H9 (cell line): ENCODE measurements around the gene MAD1L1. TPM values are rescaled to one million over a fixed set of nuclear protein-coding genes. Genes with fewer than 3 reads are reported as not detected.

Experiments
- DNase-seq: peaks from one replicate; pipeline ENCODE4 v3.0.0-alpha.2; 2017
- H2AFZ ChIP-seq: one replicate; pipeline ENCODE4 v1.6.1; 2013; ENCODE audit warnings: mild to moderate bottlenecking, low read length, control low read depth, moderate library complexity
- H2AK5ac ChIP-seq: 2 replicates; pipeline ENCODE4 v1.6.1; 2013; ENCODE audit warnings: low read length, control low read depth, mixed read lengths; ENCODE audit not compliant: insufficient read length
- H2BK120ac ChIP-seq: one replicate; pipeline ENCODE4 v1.6.1; 2013; ENCODE audit warnings: low read depth, mild to moderate bottlenecking, low read length, control low read depth, inconsistent platforms; ENCODE audit not compliant: poor library complexity, severe bottlenecking
- H2BK12ac ChIP-seq: 2 replicates; pipeline ENCODE4 v1.6.1; 2013; ENCODE audit warnings: low read length, control low read depth, mixed read lengths, low read depth; ENCODE audit not compliant: insufficient read length
- H2BK15ac ChIP-seq: 2 replicates; pipeline ENCODE4 v1.6.1; 2013; ENCODE audit warnings: low read depth, low read length, control low read depth
- H2BK20ac ChIP-seq: one replicate; pipeline ENCODE4 v1.6.1; 2013; ENCODE audit warnings: low read depth, mild to moderate bottlenecking, low read length, control low read depth, inconsistent platforms; ENCODE audit not compliant: poor library complexity, severe bottlenecking
- H2BK5ac ChIP-seq: 2 replicates; pipeline ENCODE4 v1.6.1; 2013; ENCODE audit warnings: low read length, control low read depth, mixed read lengths; ENCODE audit not compliant: insufficient read length
- H3K14ac ChIP-seq: 2 replicates; pipeline ENCODE4 v1.6.1; 2013; ENCODE audit warnings: low read length, control low read depth; ENCODE audit not compliant: insufficient read depth
- H3K18ac ChIP-seq: 2 replicates; pipeline ENCODE4 v1.6.1; 2013; ENCODE audit warnings: low read depth, mild to moderate bottlenecking, mixed read lengths, low read length, control low read depth; ENCODE audit not compliant: insufficient read length
- H3K23ac ChIP-seq: 2 replicates; pipeline ENCODE4 v1.6.1; 2013; ENCODE audit warnings: low read length, control low read depth, mixed read lengths, low read depth; ENCODE audit not compliant: insufficient read length
- H3K23me2 ChIP-seq: 2 replicates; pipeline ENCODE4 v1.6.1; 2013; ENCODE audit warnings: low read depth, mild to moderate bottlenecking, mixed read lengths, low read length, control low read depth; ENCODE audit not compliant: insufficient read length, poor library complexity, severe bottlenecking
- H3K27ac ChIP-seq: 2 replicates; pipeline ENCODE4 v1.5.1; 2013; ENCODE audit warnings: low read length, control low read depth, mixed read lengths, low read depth; ENCODE audit not compliant: insufficient read length
- H3K27me3 ChIP-seq: 2 replicates; pipeline ENCODE4 v1.6.1; 2013; ENCODE audit warnings: low read length, control low read depth, inconsistent platforms; ENCODE audit not compliant: insufficient read depth
- H3K4ac ChIP-seq: 2 replicates; pipeline ENCODE4 v1.6.1; 2013; ENCODE audit warnings: low read depth, mild to moderate bottlenecking, control low read depth, inconsistent platforms, low read length, moderate library complexity
- H3K4me1 ChIP-seq: 2 replicates; pipeline ENCODE4 v1.6.1; 2013; ENCODE audit warnings: low read length, control low read depth, inconsistent platforms; ENCODE audit not compliant: insufficient read depth
- H3K4me2 ChIP-seq: 2 replicates; pipeline ENCODE4 v1.6.1; 2013; ENCODE audit warnings: low read length, control low read depth, mixed read lengths; ENCODE audit not compliant: insufficient read length, insufficient read depth
- H3K56ac ChIP-seq: 2 replicates; pipeline ENCODE4 v1.6.1; 2013; ENCODE audit warnings: low read depth, mild to moderate bottlenecking, mixed read lengths, low read length, control low read depth; ENCODE audit not compliant: insufficient read length
- H3K79me1 ChIP-seq: 2 replicates; pipeline ENCODE4 v1.6.1; 2013; ENCODE audit warnings: low read depth, mild to moderate bottlenecking, moderate library complexity, low read length, control low read depth, inconsistent platforms; ENCODE audit not compliant: insufficient read depth, poor library complexity, severe bottlenecking
- H3K79me2 ChIP-seq: 2 replicates; pipeline ENCODE4 v1.6.1; 2013; ENCODE audit warnings: low read length, control low read depth, inconsistent platforms; ENCODE audit not compliant: insufficient read depth
- H3K9ac ChIP-seq: 2 replicates; pipeline ENCODE4 v1.6.1; 2013; ENCODE audit warnings: low read length, control low read depth, mixed read lengths; ENCODE audit not compliant: insufficient read length; ENCODE audit errors: extremely low read depth
- H3K9me3 ChIP-seq: one replicate; pipeline ENCODE4 v1.6.1; 2013; ENCODE audit warnings: low read depth, low read length, inconsistent platforms; ENCODE audit not compliant: control insufficient read depth
- H3T11ph ChIP-seq: one replicate; pipeline ENCODE4 v1.6.1; 2013; ENCODE audit warnings: mild to moderate bottlenecking, low read length, control low read depth, inconsistent platforms
- H4K20me1 ChIP-seq: one replicate; pipeline ENCODE4 v1.6.1; 2013; ENCODE audit not compliant: control insufficient read depth, insufficient read length, insufficient read depth
- H4K5ac ChIP-seq: 2 replicates; pipeline ENCODE4 v1.6.1; 2013; ENCODE audit warnings: low read depth, mild to moderate bottlenecking, mixed read lengths, low read length, control low read depth; ENCODE audit not compliant: insufficient read length
- H4K8ac ChIP-seq: replicated peaks from 2 replicates; pipeline ENCODE4 v1.6.1; 2013; ENCODE audit warnings: low read length, control low read depth, mixed read lengths, low read depth; ENCODE audit not compliant: insufficient read length
- H4K91ac ChIP-seq: 2 replicates; pipeline ENCODE4 v1.6.1; 2013; ENCODE audit warnings: low read depth, mild to moderate bottlenecking, moderate library complexity, mixed read lengths, low read length, control low read depth; ENCODE audit not compliant: insufficient read length
- H3K27ac Mint-ChIP-seq, 3 experiments: 2 replicates in 2 of 3; 3 replicates in 1 of 3; pipeline ENCODE4 v1.8.0; 2020 to 2021; ENCODE audit warnings: mixed read lengths in 3 of 3, mild to moderate bottlenecking in 1 of 3, moderate library complexity in 1 of 3
- H3K27me3 Mint-ChIP-seq: 2 replicates; pipeline ENCODE4 v1.8.0; 2021; ENCODE audit warnings: low read depth, mild to moderate bottlenecking, moderate library complexity, mixed read lengths
- H3K36me3 Mint-ChIP-seq, 3 experiments: 2 replicates in 2 of 3; 3 replicates in 1 of 3; pipeline ENCODE4 v1.8.0; 2020 to 2021; ENCODE audit warnings: low read depth in 3 of 3, mixed read lengths in 3 of 3; ENCODE audit not compliant: insufficient read depth in 1 of 3
- H3K4me1 Mint-ChIP-seq, 2 experiments: 2 replicates each; pipeline ENCODE4 v1.8.0; 2020; ENCODE audit warnings: mixed read lengths in 2 of 2
- H3K4me3 Mint-ChIP-seq, 2 experiments: 2 replicates in 1 of 2; 3 replicates in 1 of 2; pipeline ENCODE4 v1.8.0; 2020 to 2021; ENCODE audit warnings: mild to moderate bottlenecking in 2 of 2, mixed read lengths in 2 of 2, moderate library complexity in 1 of 2
- H3K9me3 Mint-ChIP-seq, 2 experiments: 2 replicates in 1 of 2; 3 replicates in 1 of 2; pipeline ENCODE4 v1.8.0; 2020; ENCODE audit warnings: mild to moderate bottlenecking in 2 of 2, mixed read lengths in 2 of 2, moderate library complexity in 1 of 2
- CTCF ChIP-seq: fragments of 200-600 bp; sonication (generic); conservative IDR thresholded peaks from 3 replicates; pipeline ENCODE4 v1.8.0; 2021; ENCODE audit warnings: antibody characterized with exemption, mild to moderate bottlenecking
- WGBS: extraction: QIAGEN DNeasy Blood & Tissue Kit; methylation state at CpG from one replicate; pipeline ENCODE4 v1.1.7; 2013; ENCODE audit warnings: missing lambda C conversion rate, low lambda C conversion rate, mixed read lengths; ENCODE audit not compliant: insufficient read length; ENCODE audit errors: extremely low coverage; 5-methylcytosine and 5-hydroxymethylcytosine counted together
- total RNA-seq: library from RNA; stranded (reverse); gene quantifications from 2 replicates; pipeline ENCODE4 v1.2.1, GENCODE V29; 2021

The MAD1L1 gene
- total RNA-seq, 1 experiment from 2014 or later = 39.0 TPM

GRCh38 chr7:1769286-1770200, 463.2 kb downstream of the MAD1L1 start:
- H3K9me3 ChIP-seq = no peaks in the 10 kb centered on the region
- no peak overlapping the region for H4K5ac ChIP-seq
- no peak overlapping the region for H4K8ac ChIP-seq
- H3K4me2 ChIP-seq = no peak overlapping the region
- H3K4me1 ChIP-seq = no peaks in the 10 kb centered on the region
- WGBS = no CpG with 5 or more reads among the region's 54 CpGs
- Mint-ChIP-seq H3K27ac (no peak overlapping the region; a peak in 1 of 7 replicates), H3K4me3 (no peak overlapping the region), H3K9me3 (no peaks in the 10 kb centered on the region; a peak in 1 of 5 replicates), H3K27me3 (peaks cover 8% of the 10 kb centered on the region), H3K4me1 (peaks cover 2 to 3% of the 10 kb centered on the region in 2 experiments; a peak in 3 of 4 replicates), H3K36me3 (no peaks in the 10 kb centered on the region)
- H2BK20ac ChIP-seq = no peak overlapping the region
- H3K27ac ChIP-seq = no peak overlapping the region
- no peaks in the 10 kb centered on the region for H4K20me1 ChIP-seq
- H2BK12ac ChIP-seq = no peak overlapping the region
- H3K56ac ChIP-seq = no peak overlapping the region
- no peak overlapping the region for H3K9ac ChIP-seq
- H3K14ac ChIP-seq = no peak overlapping the region
- no peak overlapping the region for H2BK120ac ChIP-seq
- H2BK5ac ChIP-seq = no peak overlapping the region
- H3K23me2 ChIP-seq = no peaks in the 10 kb centered on the region
- no peak overlapping the region for H3K18ac ChIP-seq
- H3K4ac ChIP-seq = no peak overlapping the region
- no peak overlapping the region for H4K91ac ChIP-seq
- H3K79me2 ChIP-seq = no peaks in the 10 kb centered on the region
- no peak overlapping the region for H2BK15ac ChIP-seq
- no peak overlapping the region for H2AK5ac ChIP-seq
- H2AFZ ChIP-seq = no peak overlapping the region
- no peak overlapping the region for H3K23ac ChIP-seq
- TF ChIP-seq CTCF = no peak
- no peak overlapping the region for H3T11ph ChIP-seq
- H3K27me3 ChIP-seq = no peaks in the 10 kb centered on the region
- no peaks in the 10 kb centered on the region for H3K79me1 ChIP-seq
- no peak for DNase-seq
